Adipocyte (in vitro differentiated cells): ENCODE data around the gene ZFAND2B.
"Not testable (repeated sequence)": the region's sequence is repeated elsewhere in the genome, so short reads cannot be mapped to it uniquely, and the experiment has no call there.

ENCODE experiments used
- DNase-seq: peaks from one replicate; pipeline ENCODE4 v3.0.0-alpha.2; 2015; ENCODE audit warnings: low read depth
- H3K27me3 ChIP-seq: replicated peaks from 2 replicates; pipeline ENCODE4 v1.7.0; 2013; ENCODE audit warnings: mild to moderate bottlenecking, low read length, moderate library complexity; ENCODE audit not compliant: control insufficient read depth, insufficient read depth
- H3K36me3 ChIP-seq: 2 replicates; pipeline ENCODE4 v1.7.0; 2013; ENCODE audit warnings: low read length, mild to moderate bottlenecking, moderate library complexity; ENCODE audit not compliant: control insufficient read depth, insufficient read depth, severe bottlenecking
- H3K4me1 ChIP-seq: 2 replicates; pipeline ENCODE4 v1.7.0; 2013; ENCODE audit warnings: mild to moderate bottlenecking, low read length, moderate library complexity; ENCODE audit not compliant: control insufficient read depth, insufficient read depth
- H3K4me3 ChIP-seq: 2 replicates; pipeline ENCODE4 v1.7.0; 2013; ENCODE audit warnings: mild to moderate bottlenecking, low read length, moderate library complexity
- H3K9ac ChIP-seq: 2 replicates; pipeline ENCODE4 v1.7.0; 2013; ENCODE audit warnings: mild to moderate bottlenecking, low read length, moderate library complexity
- H3K9me3 ChIP-seq: 2 replicates; pipeline ENCODE4 v1.7.0; 2013; ENCODE audit warnings: mild to moderate bottlenecking, low read length, moderate library complexity; ENCODE audit not compliant: control insufficient read depth

The ZFAND2B gene

DNA sequence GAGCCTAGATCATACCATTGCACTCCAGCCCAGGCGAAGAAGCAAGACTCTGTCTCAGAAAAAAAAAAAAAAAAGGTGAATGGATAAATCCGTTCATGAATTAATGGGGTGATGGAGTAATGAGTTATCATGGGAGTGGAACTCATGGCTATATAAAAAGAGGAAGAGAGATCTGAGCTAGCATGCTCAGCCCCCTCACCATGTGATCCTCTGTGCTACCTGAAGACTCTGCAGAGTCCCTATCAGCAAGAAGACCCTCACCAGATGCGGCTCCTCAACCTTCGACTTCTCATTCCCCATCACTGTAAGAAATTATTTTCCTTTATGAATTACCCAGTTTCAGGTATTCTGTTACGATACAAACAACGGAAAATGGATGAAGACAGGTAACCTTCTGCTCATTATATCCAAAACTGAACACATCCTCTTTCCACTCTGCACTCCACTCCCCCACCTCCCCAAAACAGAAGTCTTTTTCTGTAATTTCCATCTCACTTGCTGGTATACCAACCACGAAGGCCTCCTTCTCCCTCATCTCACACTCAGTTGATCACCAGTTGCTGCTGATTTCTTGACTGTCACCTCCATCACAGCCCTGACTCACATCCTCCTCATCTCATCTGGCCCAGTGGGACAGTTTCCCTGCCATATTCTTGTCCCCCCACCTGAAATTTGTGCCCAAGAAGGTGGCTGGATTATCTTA, 19.7 kb upstream of the ZFAND2B start:
- no peaks in the 10 kb centered on the region for H3K4me1 ChIP-seq
- no peaks in the 10 kb centered on the region for H3K27me3 ChIP-seq
- DNase-seq = no peak
- H3K9ac ChIP-seq = no peak overlapping the region
- peaks cover 35% of the 10 kb centered on the region for H3K36me3 ChIP-seq
- H3K4me3 ChIP-seq = no peak overlapping the region
- no peaks in the 10 kb centered on the region for H3K9me3 ChIP-seq

DNA sequence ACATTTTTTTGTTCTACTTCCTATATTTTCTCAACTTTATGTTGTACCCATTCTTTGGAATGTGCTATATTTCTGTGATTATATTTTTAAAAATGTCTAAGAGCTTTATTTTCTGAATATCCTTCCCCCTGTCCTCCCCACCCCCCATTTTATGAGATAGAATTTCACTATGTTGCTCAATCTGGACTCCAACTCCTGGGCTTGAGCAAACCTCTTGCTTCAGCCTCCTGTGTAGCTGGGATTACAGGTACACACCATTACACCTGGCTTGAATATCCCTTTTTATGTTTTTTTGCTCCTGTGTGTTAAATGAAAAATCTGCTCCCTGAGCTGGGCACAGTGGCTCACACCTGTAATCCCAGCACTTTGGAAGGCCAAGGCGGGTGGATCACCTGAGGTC, 9.2 kb upstream of the ZFAND2B start:
- Histone ChIP-seq H3K9ac (no peak overlapping the region), H3K27me3 (peaks cover 8% of the 10 kb centered on the region), H3K4me1 (peaks cover 6% of the 10 kb centered on the region)

DNA sequence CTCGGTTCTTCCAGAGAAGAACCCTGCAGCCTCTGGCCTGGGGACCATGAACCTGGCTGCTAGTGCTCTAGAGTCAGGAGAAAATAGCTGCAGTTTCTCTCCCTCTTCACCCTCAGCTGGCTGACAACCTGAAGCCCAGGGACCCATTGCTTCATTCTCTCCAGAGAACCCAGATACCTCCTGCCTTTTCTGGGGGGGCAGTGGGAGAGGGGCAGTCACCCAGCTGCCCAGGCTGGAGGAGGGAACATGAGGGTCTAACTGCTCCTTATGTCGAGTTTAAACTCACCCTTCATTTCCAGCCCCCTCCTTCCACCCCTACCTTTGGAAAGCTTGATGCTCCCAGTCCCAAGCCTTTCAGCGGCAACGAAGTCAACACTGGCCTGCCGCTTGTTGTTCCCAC, 7.6 kb upstream of the ZFAND2B start:
- Histone ChIP-seq H3K9me3 (no peaks in the 10 kb centered on the region), H3K4me1 (peaks cover 6% of the 10 kb centered on the region), H3K4me3 (no peak overlapping the region), H3K9ac (no peak overlapping the region), H3K36me3 (no peaks in the 10 kb centered on the region), H3K27me3 (peaks cover 8% of the 10 kb centered on the region)
- no peak for DNase-seq

More for the DNA sequence above, 9.2 kb upstream of the ZFAND2B start:
- no peak for DNase-seq
- H3K4me3 ChIP-seq = no peak overlapping the region
- H3K36me3 ChIP-seq = no peaks in the 10 kb centered on the region
- H3K9me3 ChIP-seq = no peaks in the 10 kb centered on the region

DNA sequence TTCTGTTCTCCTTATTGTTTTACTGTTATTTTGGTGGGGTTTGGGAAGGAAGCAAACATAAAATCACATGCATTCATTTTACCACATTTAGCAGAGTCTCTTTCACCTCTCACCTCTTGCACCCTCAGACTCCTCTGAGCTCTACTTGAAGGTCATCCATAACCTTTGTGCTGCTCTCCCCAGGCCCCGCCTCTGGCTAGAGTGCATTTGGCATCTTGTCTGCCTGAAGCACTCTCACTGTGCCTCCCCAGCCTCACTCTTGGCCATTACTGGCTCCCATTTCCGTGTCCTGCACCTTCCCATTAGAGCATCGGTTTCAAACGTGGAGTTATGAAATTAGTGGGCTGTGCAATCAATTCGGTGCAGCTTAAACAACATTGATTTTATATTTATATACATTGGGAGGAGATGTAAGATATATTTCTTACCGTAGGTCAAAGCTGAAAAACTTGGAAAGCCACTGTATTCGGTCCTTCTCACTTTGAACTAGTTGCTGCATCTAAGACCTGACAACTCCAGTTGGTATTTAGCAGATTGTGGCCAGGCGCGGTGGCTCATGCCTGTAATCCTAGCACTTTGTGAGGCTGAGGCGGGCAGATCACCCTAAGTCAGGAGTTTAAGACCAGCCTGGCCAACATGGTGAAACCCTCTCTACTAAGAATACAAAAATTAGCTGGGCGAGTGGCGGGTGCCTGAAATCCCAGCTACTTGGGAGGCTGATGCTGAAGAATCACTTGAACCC, 6.9 kb upstream of the ZFAND2B start:
- Histone ChIP-seq H3K9ac (no peak overlapping the region), H3K27me3 (peaks cover 8% of the 10 kb centered on the region), H3K4me3 (no peak overlapping the region), H3K36me3 (no peaks in the 10 kb centered on the region), H3K4me1 (peaks cover 6% of the 10 kb centered on the region), H3K9me3 (no peaks in the 10 kb centered on the region)
- no peak for DNase-seq

DNA sequence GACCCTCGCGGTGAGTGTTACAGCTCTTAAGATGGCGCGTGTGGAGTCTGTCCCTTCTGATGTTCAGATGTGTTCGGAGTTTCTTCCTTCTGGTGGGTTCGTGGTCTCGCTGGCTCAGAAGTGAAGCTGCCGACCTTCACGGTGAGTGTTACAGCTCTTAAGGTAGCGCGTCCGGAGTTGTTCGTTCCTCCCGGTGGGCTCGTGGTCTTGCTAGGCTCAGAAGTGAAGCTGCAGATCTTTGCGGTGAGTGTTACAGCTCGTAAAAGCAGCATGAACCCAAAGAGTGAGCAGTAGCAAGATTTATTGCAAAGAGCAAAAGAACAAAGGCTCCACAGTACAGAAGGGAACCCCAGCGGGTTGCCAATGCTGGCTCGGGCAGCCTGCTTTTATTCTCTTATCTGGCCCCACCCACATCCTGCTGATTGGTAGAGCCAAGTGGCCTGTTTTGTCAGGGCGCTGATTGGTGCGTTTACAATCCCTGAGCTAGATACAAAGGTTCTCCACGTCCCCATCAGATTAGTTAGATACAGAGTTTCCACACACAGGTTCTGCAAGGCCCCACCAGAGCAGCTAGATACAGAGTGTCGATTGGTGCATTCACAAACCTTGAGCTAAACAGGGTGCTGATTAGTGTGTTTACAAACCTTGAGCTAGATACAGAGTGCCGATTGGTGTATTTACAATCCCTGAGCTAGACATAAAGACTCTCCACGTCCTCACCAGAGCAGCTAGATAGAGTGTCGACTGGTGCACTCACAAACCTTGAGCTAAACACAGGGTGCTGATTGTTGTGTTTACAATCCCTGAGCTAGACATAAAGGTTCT, 5.9 kb upstream of the ZFAND2B start:
- H3K4me3 ChIP-seq, DNase-seq, H3K27me3 ChIP-seq, H3K36me3 ChIP-seq, H3K9ac ChIP-seq, H3K9me3 ChIP-seq, H3K4me1 ChIP-seq: not testable (repeated sequence)

DNA sequence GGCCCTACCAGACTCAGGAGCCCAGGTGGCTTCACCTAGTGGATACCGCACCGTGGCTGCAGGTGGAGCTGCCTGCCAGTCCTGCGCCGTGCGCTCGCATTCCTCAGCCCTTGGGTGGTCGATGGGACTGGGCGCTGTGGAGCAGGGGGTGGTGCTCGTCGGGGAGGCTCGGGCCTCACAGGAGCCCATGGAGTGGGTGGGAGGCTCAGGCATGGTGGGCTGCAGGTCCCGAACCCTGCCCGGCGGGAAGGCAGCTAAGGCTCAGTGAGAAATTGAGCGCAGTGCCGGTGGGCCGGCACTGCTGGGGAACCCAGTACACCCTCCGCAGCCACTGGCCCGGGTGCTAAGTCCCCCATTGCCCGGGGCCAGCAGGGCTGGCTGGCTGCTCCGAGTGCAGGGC, 5.3 kb upstream of the ZFAND2B start:
- not testable (repeated sequence) for H3K36me3 ChIP-seq, H3K4me3 ChIP-seq, H3K9me3 ChIP-seq, H3K27me3 ChIP-seq, H3K9ac ChIP-seq, DNase-seq
- H3K4me1 ChIP-seq = peaks cover 11% of the 10 kb centered on the region

DNA sequence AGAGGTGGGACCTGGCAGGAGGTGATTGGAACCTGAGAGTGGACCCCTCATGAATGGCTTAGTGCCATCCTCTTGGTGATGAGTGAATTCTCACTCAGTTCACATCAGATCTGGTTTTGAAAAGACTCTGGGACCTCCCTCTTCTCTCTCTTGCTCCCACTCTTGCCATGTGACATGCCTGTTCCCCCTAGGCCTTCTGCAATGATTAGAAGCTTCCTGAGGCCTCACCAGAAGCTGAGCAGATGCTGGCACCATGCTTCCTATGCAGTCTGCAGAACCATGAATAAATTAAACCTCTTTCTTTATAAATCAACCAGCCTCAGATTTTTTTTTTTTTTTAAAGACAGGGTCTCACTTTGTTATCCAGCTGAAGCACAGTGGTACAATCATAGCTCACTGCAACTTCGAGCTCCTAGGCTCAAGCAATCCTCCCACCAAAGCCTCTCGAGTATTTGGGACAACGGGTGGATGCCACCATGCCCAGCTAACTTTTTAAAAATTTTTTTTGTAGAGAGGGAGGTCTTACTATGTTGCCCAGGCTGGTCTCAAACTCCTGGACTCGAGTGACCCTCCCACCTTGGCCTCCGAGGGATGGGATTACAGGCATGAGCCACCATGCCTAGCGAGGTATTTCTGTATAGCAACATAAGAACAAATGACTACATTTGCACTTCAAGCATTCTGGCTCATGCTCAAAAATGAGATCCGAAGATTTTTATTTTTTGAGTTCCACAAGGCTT, 2.0 kb upstream of the ZFAND2B start:
- Histone ChIP-seq H3K4me1 (peaks cover 20% of the 10 kb centered on the region), H3K27me3 (no peaks in the 10 kb centered on the region), H3K9ac (no peak overlapping the region), H3K4me3 (no peak overlapping the region), H3K36me3 (peaks cover 11% of the 10 kb centered on the region), H3K9me3 (no peaks in the 10 kb centered on the region)
- DNase-seq = no peak

DNA sequence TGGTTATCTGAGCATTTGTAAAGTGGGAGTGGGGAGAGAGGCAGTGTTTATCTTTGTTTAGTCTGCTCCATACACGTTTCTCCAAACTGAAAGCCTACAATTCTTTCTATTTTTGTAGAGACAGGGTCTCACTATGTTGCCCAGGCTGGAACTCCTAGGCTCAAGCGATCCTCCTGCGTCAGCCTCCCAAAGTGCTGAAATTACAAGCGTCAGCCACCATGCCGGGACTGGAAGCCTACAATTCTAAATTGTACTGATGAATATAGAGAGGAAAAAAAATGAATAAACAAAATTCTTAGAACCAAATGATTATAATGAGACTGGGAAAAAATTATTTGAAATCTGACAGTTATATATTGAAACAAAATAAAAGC, 1.4 kb upstream of the ZFAND2B start:
- Histone ChIP-seq H3K36me3 (peaks cover 16% of the 10 kb centered on the region), H3K27me3 (no peaks in the 10 kb centered on the region), H3K4me1 (peaks cover 17% of the 10 kb centered on the region), H3K9ac (no peak overlapping the region), H3K9me3 (no peaks in the 10 kb centered on the region), H3K4me3 (no peak overlapping the region)
- DNase-seq = no peak

DNA sequence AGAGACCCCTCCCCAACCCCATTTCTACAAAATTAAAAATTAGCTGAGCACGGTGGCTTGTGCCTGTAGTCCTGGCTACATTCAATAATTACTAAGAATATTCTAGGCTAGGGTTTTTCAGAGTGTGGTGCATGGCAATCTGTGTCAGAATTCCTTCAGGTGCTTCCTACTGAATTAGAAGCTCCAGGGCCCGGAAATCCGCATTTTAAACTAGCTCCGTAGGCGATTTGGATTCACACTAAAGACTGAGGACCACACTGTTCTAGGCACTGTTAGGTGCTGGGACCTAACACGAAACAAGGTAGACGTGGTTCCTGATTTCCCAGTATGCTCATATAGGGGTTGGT, 628 bp upstream of the ZFAND2B start:
- Histone ChIP-seq H3K36me3 (peaks cover 24% of the 10 kb centered on the region), H3K4me1 (peaks cover 17% of the 10 kb centered on the region), H3K4me3 (peak overlapping the region; percentile 88), H3K9ac (peak overlapping the region; percentile 93), H3K9me3 (no peaks in the 10 kb centered on the region), H3K27me3 (no peaks in the 10 kb centered on the region)
- DNase-seq = no peak

DNA sequence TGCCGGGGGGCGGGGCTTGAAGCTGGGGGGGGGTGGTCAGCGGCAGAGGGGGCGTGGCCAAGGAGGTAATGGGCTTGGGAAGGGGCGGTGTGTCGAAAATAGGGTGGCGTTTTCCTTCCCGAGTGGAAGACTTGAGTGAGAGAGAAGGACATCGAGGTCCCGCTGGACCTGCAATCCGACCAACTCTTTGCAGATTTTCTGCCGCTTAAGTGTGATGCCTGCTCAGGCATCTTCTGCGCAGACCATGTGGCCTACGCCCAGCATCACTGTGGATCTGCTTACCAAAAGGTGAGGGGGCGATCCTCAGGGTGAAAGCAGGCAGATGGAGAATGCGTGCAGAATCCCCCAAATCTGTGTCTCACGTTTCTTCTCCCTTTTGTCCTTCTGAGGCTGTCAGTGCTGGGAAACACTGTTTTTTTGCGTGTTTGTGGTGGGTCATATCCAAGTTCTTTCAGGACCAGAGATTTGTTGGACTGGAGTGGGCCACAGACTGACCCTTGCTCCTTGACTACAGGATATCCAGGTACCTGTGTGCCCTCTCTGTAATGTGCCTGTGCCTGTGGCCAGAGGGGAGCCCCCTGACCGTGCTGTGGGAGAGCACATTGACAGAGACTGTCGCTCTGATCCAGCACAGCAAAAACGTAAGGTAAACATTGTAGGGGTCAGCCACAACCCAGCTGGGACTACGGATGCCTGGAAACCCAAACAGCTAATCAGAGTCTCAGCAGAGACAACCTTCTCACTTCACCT, 727 bp downstream of the ZFAND2B start:
- Histone ChIP-seq H3K4me1 (peaks cover 17% of the 10 kb centered on the region), H3K27me3 (no peaks in the 10 kb centered on the region), H3K4me3 (peak overlapping the region; percentile 88), H3K9ac (peak overlapping the region; percentile 93), H3K36me3 (peaks cover 31% of the 10 kb centered on the region), H3K9me3 (no peaks in the 10 kb centered on the region)
- DNase-seq = no peak
